Anterior cingulate cortex (tissue), 58 donors: ENCODE measurements around the gene GABRB1.
A peak's percentile ranks its signal among the peaks of the same experiment; 100 is the strongest.

Experiments
- DNase-seq, 58 donors: peaks; one replicate each; lab custom pipeline; 2025; lab: John Stamatoyannopoulos, UW

Gene GABRB1

DNA sequence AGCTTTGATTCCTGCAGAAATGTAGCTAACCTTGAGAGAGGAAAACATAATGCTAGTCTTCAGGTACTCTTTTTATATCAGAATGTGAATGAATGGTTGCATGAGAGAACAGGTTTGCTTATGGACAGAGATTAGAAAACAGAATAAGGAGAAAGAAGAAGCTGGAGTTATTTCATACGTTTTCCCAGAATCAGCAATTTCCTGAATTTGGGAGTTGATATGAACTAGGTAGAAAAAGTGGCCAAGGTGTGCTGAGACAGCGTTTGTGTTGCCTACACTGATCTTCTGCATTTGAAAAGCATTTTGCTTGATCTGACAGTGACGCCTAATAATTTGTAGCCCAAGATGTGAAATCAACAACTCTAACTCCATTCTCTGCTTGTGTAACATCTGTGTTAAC lies 12.5 kb downstream of the GABRB1 start:
- no peak for DNase-seq

DNA sequence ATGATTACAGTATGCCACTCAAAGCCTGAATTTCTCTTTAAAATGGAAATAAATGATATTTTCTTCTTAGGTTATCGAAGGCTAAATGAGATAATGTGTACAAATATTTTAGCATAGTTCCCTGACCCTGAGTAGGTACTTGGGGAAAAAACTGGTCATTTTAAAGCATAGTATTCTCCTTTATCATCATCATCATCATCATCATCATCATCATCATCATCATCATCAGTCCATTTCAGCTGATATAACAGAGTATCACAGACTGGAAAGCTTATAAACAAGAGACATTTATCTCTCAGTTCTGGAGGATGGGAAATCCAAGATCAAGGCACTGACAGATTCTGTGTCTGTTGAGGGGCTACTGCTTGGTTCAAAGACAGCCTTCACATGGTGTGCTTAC lies 13.9 kb downstream of the GABRB1 start:
- no peak for DNase-seq

DNA sequence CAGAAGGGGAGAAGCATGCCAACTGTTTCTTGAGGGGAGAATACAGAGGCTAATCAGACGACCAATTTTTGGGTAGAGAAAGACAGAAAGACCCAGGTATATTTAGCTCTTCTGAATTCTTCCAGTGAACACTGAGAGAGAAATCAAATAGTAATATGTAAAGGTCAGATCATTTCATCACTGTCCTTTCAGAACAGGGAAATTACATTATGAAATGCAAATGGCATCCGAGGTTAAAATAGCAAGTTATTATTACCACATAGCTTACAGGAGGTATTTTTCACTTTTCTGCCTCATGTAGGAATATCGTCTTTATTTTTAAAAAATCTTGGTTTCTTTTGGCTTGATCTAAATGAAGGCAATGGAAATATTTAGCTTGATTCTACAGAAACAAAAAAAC lies 18.0 kb downstream of the GABRB1 start:
- no peak for DNase-seq

DNA sequence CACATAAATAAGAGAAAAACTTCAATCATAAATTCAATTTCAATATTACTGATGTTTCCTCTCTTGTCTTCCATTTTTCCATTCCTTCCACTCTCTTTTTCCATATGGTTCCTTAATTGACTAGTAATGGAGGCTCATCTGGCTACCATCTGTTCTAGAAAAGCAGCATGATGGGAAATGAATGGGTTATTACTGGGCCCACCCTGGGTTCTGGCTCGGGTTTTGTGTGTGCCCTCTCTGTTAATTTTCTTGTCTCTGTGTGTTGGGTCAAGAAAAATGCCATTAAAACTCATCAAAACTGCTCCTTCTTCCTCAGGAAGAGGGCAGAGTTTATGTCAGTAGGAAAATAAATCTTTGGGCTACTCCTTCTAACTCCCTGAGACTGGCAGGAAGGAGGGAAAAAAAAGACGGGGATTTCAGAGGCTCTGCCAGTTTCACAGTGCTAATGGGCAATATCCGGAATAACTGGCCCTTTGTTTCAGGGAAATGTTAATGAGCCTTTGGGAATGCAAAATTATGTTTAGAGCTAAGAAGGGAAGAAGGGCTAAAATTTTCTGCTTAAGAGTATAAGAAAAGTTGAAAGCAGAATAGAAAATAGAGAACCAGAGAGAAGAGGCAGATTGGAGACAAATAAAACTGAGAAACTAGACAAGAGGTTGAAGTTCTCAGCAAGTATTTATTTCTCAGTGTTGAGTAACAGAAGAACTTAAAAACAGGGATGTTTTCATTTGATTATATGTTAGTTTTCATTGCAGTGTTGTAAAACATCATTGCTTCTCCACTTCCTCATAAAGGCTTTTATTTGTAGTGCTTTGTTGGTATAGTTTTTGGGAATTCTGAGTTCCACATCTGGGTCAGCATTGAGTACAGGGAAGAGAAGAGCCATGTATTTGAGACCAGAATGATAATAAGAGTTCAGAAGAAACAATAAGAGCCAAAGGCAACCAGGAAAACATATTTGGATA lies 19.7 kb downstream of the GABRB1 start:
- DNase-seq = peak in 11 of 58 donors; percentile 0 to 64 (median 7)

DNA sequence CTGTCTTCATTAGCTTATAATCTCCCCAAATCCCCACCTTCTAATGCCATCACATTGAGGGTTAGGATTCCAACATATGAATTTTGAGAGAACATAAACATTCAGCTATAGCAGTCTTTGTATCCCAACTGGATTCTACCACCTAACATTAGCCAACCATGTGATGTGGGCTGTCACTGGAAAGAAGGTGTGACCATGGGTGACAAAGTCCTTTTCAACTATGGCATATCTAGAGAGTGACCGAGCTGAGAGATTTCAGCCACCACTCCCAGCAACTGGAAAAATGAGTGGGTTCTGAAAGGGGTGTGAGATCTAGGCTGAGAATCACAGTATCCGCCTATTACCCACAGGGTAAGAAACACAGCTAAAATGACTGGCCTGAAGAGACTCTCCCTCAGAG lies 22.1 kb downstream of the GABRB1 start:
- DNase-seq = no peak

DNA sequence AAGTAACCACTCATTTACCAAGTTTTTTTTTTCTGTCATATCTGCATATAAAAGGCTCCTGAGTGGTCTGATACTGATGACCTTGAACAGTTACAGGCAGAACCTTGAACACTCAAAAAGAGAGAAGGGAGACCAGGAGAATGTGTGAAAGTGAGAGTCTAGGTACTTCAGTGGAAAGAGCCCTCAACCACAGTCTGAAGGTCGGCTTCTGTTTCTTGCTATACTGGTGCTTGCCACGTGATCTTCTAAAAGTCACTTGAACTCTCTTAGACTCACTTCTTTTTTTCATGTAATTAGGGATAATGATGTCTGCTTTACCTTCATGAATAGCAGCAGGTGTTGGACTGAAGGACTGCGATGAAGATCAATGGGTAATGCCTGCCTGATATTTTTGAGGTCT lies 22.8 kb downstream of the GABRB1 start:
- DNase-seq = no peak

DNA sequence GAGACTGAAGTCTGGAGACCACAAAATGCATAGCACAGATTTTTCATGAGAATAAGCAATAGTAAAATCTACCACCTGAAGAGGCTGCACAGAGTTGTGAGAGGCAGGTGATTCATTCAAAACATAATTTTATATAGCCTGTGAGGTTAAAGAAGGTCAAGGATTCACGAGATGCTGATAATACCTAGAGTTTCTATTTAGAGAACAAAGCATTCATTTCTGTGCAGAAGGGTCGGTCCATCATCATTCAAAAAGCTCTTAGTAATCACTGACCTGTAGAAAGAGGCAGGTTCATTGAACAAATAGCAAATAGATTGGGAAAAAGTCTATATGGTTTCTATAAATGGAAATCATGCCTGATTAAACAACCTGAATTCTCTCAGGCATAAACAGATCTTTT lies 26.6 kb downstream of the GABRB1 start:
- no peak for DNase-seq

DNA sequence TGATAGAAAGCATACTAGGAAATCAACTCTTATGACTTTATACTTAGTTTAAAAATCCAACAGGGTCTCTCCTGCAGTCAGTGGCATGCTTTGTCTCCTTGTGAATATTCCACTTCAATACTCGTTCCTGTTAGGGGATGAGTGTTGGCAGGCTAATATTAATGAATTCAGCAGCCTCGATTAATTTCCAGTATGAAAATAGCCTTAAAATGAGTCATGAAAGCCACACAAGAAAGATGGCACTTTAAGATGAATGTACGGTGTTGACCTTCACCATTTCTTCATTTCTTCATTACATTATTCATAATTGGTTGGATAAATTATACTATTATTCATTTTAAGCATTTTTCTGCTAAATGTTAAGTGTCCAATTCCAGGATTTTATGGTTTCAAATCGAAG lies 29.2 kb downstream of the GABRB1 start:
- no peak for DNase-seq

DNA sequence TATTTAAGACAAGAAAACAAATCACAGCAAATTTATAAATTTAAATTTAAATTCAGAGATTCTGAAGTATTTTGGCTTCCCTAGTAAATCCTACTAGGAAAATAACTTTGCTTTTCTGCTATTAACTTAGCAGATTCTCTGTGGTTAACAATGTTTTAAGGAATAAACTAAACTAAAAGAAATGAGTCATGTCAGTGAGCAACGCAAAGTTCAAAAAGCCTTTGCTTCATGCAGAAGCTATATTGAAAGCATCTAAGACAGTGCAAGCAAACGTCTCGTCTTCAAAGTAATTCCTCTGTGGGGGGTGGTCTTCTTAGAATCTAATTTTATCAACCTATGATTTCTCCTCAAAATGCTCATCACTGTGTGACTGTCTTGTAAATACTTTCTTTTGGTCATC lies 30.1 kb downstream of the GABRB1 start:
- no peak for DNase-seq

DNA sequence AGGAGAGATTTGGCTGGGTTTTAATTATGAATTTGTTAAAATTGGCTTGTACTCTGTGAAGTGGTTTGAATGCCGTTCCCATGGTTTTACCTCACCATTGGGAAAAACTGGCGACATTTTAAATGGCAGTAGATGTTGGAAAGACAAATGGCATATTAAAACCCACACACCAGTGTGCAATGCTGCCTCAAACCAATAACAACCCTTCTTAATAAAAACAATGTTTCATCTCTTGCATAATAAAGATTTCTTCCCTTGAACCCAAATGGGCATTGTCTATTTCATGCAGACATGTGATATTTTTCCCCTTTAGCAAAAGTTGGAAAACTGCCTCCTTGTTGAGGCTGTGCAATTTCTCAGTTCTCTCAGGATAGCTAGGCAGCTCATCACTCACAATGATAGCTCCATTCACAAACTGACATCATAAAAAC lies 33.7 kb downstream of the GABRB1 start:
- DNase-seq = peak in 12 of 58 donors; percentile 8 to 92 (median 24)

DNA sequence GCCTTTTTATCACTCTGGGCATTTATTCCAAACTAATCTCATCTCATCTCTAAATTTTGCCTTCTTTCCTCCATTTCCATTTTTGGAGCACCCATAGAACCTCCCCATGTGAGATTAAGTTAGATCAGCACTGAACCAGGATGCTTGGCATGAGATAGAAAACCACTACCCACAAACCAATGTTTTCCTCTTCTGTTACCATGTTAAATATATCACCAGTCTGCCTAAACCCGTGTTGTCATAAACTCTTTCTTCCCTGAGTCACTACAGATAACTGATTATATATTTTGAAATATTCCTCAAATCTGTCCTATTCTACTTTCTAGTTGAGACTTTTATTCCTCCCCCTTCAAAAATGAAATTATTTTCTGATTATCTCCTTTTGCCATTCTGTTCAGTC lies 37.6 kb downstream of the GABRB1 start:
- no peak for DNase-seq

DNA sequence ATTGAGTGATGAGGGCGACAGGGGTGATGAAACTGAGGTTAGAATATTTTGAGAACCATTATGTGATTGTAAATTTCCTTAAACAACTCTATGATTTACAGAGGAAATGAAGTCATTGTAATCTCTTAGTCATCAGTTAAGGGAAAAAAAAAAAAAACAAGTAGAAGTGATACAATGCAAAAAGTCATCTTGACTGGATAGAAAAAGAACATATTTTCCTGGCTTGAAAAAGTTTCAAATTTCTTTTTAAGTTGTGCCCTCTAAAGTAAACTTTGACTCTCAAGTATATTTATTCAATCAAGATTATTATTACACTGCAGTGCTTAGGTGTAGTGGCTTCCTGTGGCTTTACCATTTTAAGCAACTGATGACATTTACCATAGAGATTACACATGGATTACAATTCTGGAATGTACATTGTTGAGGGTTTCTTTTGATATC lies 40.6 kb downstream of the GABRB1 start:
- no peak for DNase-seq

DNA sequence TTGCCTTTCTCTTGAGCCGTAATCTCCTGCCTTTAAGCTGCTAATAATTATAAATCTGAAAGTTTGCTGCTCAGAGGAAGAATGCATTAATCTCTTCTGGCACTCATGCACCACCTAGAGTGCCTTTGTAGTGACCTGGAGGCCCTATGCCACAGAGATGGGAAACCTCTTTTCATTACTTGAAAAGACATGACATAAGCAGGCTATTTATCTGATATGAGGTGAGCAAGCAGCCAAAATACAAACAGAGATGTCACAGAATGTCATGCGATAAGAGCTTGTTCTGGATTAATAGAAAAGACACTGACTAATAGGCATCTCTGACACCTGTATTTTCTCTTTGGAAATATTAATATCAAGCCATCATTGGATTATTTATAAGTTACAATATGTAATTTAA lies 42.3 kb downstream of the GABRB1 start:
- no peak for DNase-seq

DNA sequence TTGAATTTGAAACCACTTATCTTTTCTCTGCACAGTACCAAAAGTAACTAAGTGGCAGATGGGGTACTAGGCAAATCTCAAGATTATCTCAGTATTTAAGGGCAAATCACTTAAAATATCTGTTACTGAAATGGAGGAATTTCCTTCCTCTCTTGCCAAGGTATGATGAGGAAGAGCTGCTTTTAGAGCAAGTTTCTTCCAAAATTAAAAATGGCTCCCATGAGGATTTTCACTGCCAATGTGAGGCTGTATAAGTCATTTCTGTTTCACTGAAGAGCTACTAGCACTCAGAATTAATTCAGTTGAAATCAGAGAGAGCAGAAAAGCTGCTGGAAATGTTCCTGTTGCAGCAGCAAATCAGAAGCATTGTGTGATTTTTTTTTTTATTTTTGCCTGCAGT lies 43.4 kb downstream of the GABRB1 start:
- no peak for DNase-seq

DNA sequence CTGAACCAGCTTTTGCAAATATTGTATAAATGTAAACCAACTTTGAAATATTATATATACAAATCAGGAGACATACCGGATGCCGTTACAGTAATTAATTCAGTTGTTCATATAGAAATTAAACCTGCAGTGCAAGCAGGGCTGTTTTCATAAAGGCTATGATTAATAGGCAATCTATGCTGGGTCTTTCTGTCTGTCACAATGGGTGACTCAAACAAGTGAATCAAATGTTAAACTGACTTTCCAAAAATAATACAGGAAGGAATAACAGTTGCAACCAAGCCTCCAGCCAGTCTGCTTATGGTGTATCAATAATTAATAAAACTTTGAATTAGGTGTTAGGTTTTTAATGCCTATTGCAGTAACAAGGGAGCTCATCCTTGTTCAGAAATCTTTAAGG lies 43.9 kb downstream of the GABRB1 start:
- no peak for DNase-seq

DNA sequence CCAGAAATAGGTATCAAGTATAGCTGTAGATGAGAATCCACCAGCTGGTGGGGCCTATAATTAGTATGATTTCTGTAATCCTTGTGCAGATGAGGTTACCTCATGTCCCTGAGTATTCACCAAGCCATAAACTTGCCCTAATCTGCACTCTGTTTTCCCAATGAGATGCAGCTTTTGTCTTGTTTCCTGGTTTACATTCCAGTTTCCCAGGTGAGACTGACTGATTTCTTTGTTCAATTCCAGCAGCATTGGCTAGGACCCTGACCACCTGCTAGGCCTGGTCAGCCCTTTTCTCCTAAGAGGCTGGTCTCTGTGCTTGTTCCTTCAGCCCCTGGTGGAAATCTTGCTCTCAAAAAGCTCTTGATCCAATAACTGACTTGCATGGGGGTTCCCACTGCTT lies 44.6 kb downstream of the GABRB1 start:
- peak in 1 of 58 donors; percentile 47 for DNase-seq

DNA sequence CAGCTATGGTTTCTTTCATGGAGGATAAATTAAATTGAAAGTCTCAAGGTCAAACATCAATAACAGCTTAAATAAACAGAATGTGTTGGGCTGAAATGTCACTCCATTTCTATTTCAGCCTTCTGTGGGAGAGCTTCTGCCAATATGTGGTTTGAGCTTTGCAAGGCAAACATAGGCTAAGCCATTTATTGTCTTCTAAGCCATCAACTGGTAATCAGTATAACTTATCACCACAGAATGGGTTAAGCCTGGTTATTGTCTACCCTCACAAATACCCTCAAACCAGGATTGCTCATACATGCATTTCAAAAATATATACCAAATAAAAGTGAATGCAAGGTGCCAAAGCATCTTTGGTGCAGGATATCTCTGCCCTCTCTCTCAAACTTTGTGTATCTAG lies 52.7 kb downstream of the GABRB1 start:
- DNase-seq = no peak

DNA sequence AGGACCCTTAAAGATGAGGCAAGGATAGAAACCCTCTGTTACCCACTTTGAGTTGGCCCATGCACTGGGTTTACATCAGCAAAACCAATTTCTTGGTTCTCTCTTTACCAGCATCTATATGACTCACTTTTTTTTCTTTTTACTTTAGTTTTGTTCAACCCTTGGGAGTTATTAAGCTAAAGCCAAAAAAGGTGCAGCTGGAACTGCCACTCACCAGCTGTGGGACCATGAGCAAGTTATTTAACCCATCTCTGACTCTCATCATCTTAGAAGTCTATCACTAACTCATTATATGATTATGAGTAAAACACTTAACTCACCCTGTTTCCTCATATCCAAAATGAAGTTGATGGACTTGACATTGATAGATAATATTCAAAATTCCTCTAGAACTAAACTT lies 53.4 kb downstream of the GABRB1 start:
- no peak for DNase-seq

DNA sequence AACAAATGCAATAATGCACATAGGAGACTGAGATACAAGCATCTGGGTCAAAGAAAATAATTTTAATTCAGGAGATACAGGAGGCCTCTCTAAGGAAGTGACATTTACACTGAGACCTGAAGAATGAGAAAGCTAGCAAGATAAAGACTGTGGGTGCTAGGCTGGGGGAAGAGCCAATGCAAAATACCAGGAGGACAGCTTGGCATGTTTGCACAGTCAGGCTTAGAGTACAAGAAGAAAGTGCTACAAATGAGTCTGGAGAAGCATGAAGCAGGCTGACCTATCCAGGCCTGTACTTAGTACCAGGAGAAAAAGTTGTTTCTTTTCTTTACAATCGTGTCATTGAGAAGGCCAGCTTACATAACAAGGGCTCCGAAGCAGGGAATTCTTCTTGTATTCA lies 56.9 kb downstream of the GABRB1 start:
- DNase-seq = peak in 3 of 58 donors; percentile 15 to 41 (median 41)

DNA sequence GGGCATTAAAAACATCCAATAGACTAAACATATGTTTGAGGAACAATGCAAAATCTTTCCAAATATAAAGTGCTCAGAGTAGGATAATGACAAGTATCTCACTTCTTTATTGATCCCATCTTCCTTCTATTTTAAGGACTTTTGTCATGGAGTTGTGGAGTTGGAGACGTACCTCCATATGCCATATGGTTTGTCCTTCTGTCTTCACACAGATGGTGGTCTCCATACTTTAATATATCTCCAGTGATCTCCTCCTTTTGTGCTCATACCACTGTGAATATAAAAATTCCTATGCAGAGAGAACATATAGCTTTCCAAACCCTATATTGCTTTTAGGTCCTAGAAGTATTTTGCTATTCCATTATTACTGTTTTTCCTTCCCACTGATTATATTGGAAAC lies 64.5 kb downstream of the GABRB1 start:
- DNase-seq = no peak

DNA sequence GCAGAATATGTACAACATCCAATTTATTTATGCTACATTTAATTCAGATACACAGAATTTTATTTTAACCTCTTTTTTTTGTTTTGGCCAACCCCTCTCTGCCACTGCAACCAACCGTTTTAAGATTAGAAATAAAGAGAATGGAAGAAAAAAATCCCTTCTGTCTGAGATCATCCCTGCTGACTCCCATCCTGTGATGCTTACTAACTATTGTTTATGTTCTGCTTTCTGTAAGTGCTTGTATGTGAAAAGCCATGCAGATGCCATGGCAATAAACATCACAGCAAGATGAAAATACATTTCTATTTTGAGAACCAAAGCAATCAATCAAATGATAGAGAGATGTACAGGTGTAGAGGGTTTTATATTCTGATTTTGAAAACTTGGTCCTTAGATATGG lies 70.1 kb downstream of the GABRB1 start:
- DNase-seq = no peak

DNA sequence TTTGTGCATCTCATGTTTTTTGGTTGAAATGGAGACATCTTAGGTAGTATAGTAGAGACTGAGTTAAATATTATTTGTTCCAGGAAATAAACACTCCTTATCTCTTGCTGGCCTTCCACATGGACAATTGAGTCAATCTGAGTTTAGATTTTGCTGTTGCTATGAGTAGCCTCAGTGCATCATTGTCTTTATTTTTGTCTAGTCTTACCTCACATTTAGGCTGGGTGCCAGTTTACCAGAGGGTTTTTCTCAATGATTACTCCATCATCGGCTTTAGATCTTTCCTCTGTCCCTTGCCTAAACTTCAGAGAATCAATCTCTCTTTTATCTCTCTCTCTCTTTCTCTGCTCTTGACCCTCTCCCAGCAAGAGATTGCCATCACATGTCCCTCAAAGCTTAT lies 73.6 kb downstream of the GABRB1 start:
- DNase-seq = no peak
